Stimulated activated CD4-positive, alpha-beta T cell treated with anti-CD3 and anti-CD28 coated beads, Interleukin-12 subunit alpha, Interleukin-12 subunit beta, amount 100 ng/mL, for 4 hours (primary cell): ENCODE results near the gene SPACA4.

Source experiments
- DNase-seq: peaks from one replicate; pipeline ENCODE4 v3.0.0-alpha.2; 2020

Gene SPACA4

GRCh38 chr19:48635966-48636858 is 29.7 kb downstream of the SPACA4 start:
- no peak for DNase-seq

- no peak for DNase-seq
Measured at GRCh38 chr19:48636859-48637448, 30.4 kb downstream of the SPACA4 start, which contains the start of gene DBP. Gene DBP (minus strand): TSS chr19:48637379. CDS start chr19:48636994, 385 bp downstream.

GRCh38 chr19:48637449-48637947 is 31.0 kb downstream of the SPACA4 start:
- DNase-seq = peak; percentile 99

DNA sequence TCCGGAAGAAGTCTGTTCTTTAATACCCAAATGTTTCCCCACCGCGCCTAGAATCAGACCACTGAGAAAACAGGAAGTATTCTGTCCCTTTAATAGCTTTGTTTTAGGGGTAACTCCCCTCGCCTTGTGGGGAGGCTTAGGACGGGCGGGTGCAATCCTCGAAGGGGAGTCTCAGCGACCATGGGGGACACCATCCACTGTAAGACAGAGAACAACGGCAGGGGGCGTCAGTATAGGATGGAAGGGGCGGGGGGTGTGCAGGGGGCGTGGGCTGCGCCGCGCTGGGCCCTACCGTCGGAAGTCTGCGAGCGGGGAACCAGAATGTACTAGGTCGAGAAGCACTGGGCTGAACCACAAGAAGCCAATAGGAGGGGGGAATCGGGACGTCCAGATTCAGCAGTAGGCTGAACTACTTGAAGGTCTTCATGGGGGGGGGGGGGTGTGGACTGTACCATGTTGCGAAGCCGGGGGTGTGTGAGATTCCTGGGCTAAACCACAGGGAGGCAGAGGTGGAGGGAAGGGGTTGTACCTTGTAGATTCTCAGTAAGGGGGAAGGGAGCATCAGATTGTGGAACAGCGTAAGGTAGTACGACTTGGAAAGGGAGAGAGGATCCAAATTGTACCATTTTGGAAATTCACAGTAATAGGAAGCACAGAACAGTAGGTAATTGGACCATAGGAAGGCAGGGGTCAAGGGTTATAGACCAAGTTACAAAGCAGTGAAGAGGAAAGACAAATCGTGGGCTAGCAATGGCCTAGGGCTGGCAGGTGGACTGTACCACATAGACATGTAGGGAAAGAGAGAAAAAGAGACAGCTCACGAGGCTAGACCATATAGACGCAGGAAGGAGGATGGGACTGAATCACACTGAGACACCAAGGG is 31.6 kb downstream of the SPACA4 start:
- peak; percentile 71 for DNase-seq

DNA sequence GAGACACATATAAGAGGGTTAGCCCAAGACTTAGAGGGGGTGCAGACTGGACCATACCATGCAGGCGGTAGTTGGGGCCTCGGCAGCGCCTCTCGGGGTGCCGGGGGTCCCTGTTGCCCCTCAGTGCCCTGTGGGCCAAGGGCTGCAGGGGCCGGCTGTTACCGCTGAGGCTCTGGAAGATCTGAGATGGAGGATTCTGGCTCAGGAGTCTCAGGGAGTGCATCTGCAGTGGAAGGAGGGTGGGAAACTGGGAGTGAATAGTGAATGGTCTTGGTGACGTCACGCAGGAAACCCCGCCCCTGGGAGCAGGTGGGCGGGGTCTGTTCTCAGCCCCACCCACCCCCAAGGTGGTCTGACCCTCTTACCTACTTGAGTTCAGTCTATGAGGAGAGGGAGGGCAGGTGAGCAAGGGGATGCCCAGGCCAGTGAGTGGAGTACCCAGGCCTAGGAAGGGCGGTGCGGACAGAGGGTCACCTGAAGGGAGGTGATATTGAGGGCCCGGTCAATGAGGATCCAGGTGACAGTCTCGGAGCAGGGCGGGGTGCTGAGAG is 32.4 kb downstream of the SPACA4 start:
- DNase-seq = no peak

DNA sequence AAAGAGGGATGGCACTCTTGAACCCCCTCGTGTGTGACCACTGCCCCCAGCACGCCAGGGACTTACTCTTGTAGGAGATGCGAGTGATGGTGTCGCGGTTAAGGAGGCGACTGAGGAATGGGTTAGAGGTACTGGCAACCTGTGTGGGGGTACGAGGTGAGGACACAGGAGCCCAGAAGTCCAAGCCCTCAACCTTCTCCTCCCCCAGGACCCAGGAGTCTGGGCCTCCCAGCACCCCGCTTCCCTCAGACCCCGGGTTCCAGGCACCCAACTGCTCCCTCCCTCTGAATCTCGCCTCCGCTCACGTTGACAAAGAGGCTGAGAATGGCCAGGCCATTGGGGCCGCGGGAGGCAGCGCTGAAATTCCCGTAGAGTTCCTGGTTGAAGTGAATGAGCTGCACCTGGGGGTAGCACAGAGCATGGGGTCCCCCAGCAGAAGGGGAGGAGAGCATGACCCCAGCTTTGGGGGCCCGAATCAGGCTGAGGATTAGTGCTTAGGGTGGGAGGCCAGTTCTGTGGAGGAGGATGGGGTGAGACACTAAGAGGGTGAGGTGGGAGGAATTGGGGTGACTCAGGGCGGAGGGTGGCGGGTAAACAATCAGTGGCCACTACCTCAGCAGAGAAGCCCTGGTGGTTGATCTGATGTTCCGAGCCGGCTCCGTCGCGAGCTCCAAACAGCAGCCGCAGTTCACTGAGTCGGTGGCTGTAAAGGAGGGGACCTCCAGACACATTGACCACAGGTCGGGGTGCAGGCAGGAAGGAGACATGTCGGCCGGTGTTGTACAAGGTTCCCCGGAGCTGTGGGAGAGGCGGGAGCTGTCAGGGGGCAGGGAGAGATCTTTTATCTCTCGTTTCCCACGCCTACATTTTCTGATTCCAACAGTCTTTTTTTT is 33.2 kb downstream of the SPACA4 start:
- DNase-seq = no peak

DNA sequence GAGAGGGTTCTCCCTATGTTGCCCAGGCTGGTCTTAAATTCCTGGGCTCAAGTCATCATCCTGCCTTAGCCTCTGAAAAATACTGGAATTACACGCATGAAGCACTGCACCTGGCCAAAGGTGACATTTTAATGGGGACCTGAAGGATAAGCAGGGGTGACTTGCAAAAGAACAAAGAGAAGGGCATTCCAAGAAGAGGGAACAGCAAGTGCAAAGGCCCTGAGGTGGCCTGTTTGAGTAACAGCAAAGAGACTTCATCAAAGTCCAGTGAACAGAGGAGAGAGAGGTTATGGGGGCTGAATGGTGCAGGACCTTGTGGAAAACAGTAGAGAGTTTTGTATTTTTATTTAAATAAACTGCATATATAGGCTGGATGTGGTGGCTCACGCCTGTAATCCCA is 35.3 kb downstream of the SPACA4 start:
- no peak for DNase-seq

DNA sequence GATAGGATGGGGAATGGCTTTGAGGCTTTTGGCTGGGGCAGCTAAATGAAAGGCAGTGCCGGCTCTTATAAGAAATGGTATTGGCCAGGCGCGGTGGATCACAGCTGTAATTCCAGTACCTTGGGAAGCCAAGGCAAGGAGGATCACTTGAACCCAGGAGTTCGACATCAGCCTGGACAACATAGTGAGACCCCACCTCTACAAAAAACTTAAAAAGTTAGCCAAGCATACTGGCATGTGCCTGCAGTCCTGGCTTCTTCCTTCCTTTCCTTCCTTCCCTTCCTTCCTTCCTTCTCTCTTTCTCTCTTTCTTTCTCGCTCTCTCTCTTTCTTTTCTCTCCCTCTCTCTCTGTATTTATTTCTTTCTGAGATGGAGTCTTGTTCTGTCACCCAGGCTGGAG is 36.3 kb downstream of the SPACA4 start:
- DNase-seq = no peak

- DNase-seq = no peak
Measured at GRCh38 chr19:48644355-48644754, 37.8 kb downstream of the SPACA4 start.

GRCh38 chr19:48644839-48645619 is 38.5 kb downstream of the SPACA4 start:
- DNase-seq = peak; percentile 68

GRCh38 chr19:48645620-48646000 is 39.1 kb downstream of the SPACA4 start:
- DNase-seq = no peak

DNA sequence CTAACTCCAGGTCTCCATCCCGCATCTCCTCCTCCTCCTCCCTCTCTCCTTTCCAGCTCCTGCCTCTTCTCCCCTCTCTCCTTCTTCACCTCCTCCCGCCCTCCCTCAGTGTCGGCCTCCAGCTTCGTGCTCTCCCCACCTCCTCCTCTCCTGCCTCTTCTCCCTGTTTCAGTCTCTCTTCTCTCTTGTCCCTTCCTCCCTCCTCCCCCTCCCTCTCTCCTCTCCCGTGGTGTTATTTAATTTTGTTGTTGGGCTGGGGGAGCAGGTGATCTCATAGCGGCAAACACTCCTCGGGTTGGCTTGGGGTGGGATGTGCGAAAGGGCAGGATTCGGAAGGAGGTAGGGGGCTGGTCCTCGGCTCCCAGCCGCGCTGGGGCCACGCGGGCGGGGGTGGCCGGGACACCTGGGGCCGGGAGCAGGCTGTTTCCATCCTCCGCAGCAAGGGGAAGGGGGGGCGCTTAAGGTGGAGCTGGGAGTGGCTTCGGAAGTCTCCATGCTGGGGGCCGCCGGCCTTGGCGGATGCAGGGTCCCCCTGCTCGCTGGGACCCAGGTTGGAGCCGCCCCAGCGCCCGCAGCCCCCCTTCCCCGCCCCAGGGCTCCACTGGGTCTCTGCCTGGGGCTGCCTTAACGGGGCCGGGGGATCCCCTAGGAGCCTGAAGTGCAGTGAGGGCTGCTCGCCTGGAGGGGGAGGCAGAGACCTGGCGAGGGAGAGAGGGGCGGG is 39.6 kb downstream of the SPACA4 start, which contains the start of gene CA11:
Gene CA11 (minus strand): TSS at position 187 of the 721 bp plus-strand sequence. CDS start 555 bp downstream, outside the sequence.
- peak; percentile 86 for DNase-seq

DNA sequence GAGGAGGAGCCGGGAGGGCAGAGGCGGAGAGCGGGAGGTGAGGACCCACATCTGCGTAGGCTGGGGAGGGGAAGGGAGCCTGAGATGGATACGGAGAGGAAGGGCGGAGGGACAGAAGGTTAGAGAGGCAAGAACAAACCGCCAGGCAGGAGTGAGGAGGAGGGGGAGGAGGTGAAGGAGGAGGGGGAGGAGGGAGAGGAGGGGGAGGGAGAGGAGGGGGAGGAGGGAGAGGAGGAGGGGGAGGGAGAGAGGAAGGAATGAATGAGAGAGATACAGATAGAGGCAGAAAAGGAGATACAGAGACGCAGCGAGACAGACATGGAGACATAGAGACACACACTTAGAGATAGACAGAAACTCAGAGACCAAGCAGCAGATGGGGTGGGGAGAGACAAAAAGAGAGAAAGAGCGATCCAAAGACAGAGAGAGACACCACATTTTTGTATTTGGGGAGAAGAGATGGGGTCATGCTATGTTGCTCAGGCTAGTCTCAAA is 40.2 kb downstream of the SPACA4 start:
- no peak for DNase-seq

DNA sequence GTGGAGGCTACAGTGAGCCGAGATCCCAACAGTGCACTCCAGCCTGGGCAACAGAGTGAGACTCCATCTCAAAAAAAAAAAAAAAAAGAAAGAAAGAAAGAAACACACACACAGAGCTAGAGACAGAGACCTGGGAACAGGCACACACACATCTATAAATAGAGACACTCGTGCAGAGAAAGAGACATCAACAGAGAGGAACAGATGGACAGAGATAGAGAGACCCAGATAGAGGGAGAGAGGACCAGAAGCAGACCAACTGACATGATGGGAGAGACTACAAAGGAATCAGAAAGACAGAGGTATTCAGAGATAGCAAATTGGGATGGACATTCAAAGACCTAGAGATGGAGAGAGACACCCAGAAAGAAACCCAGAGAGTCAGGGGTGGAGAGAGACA is 41.6 kb downstream of the SPACA4 start:
- no peak for DNase-seq

- no peak for DNase-seq
Measured at GRCh38 chr19:48650974-48651682, 44.6 kb downstream of the SPACA4 start.

DNA sequence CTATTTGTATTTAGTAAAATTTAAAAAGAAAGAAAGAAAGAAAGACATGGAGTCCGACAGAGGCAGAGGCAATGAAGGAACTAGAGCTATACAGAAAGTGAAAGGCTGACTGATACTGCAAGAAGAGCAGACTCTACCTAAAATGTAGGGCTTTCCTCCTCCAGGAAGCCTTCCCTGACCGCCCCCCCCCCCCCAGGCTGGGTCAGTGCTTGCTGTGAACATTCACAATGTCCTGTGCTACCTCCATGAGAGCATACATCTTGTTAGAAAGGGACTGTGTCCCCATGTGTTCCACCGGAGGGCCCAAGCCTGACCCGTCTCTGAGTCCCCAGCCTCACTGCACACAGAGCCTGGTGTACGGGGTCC is 45.1 kb downstream of the SPACA4 start:
- no peak for DNase-seq

GRCh38 chr19:48654299-48655059 is 47.9 kb downstream of the SPACA4 start:
- no peak for DNase-seq

DNA sequence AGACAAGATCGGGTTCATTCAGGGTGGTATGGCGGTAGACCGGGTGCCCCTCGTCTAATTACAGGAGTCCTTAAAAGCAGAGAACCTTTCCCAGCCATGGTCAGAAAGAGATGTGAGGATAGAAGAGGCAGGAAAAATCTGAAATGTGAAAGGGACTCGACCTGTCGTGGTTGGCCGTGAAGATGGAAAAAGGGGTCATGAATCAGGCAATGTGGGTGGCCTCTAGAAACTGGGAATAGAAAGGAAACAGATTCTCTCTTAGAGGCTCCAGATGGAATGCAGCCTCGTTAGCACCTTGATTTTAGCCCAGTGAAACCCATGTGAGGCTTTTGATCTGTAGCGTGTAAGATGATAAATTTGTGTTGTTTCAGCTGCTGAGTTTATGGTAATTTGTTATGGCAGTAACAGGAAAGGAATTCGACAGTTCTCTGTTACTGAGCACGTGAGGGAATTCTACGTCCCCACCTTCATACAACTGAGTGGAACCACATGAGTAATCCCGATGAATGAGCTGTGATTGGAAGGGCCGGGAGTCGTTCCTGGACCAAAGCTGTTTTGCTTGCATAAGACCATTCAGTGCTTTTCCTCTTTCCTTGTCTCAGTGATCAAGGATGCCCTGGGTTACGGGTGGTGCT is 50.4 kb downstream of the SPACA4 start:
- no peak for DNase-seq
